HG02852 (cell line): ENCODE results near the gene ZNF497.

Experiments used
- ATAC-seq: cut with Tn5 transposase; IDR thresholded peaks from one replicate; pipeline ENCODE4 v1.9.1; 2021; ENCODE audit warnings: mild to moderate bottlenecking, moderate library complexity; ENCODE audit not compliant: unreplicated experiment

ZNF497 gene

DNA sequence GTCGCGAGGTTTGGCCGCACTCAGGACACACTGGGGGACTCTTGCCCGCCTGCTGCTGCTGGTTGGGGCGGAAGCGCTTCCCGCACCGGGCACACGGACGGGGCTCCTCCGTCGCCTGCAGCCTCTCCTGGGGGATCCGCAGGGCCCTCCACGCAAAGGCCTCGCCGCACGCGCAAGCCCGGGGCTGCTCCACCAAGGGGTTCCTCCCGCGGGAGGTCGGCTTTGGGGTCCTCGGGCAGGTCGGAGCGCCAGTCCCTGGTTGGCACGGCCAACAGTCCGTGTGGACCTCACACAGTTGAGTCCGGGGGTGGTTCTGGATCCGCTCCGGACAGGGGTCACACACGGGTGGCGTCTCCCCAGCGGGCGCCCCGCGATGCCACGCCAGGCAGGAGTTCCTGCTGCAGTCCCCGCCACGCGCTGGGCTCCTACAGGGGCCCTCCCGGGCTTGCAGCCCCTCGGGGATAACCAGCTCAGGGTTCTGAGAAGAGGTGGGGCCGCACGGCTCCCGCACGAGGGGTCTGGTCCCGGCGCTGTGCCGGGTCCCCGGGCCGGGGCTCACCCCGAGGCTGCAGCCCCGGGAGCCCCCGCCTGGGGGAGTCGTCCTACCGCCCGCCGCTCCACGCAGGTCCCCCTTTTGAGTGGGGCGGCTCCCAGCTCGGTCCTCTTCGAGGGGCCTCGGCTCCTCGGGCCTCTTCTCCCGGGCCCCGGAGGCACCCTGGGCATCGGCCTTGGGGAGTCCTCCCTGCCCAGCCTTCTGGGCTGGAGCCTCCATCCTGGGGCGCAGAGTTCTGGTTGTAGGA lies 6.2 kb upstream of the ZNF497 start:
- ATAC-seq = no peak

- no peak for ATAC-seq
Observed at GRCh38 chr19:58367698-58368454, 5.3 kb upstream of the ZNF497 start.

GRCh38 chr19:58366585-58367430 lies 4.3 kb upstream of the ZNF497 start:
- ATAC-seq = no peak

- ATAC-seq = no peak
Observed at GRCh38 chr19:58364146-58364545, 1.6 kb upstream of the ZNF497 start.

DNA sequence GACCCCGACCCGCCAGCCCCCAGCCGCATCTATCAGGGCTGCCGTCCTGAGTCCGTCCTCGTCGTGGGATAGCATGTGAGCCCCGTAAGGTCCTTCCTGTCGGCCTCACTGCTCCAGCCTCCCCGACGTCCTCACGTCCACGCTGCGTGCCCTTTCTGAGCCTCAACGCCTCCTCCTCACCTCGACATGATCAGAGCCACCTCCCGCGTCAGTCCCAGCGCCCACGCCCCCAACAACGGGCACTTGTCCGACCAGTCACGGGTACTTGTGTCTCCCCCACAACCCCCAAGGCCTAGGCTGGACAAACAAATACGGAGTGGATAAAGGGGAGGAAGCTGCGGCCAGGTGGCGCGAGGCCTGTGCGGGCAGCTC lies 665 bp downstream of the ZNF497 start:
- peak; percentile 14 for ATAC-seq

DNA sequence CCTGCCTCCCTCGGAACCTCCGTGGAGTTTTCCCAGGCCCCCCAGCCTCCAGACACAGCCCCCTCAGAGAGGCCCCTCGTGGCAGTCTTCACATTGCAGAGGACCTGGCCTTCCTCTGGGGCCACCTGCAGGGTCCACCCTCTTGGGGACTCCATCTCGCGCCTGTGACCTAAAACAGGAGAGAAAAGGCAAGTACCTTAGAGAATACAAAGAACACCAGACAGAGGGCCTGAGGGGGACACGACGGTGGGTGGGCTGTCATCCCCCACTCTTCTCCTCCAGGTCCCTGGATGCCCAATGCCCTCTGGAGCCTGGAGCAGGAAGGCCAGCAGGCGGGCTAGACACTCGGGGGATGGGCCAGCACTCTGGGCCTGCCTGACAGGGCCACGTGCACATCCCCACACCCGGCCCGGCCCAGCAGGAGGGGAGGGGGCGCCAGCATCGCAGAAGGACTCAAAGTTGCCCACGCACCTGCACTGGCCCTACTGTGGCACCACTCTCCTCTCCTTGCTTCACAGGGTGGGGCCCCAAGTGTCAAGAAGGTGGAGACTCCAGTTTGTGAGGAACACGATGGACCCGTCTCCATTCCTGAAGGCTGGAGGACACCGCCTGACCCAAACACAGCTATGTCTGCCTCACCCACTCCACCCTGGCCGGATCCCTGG lies 4.9 kb downstream of the ZNF497 start:
- ATAC-seq = no peak

DNA sequence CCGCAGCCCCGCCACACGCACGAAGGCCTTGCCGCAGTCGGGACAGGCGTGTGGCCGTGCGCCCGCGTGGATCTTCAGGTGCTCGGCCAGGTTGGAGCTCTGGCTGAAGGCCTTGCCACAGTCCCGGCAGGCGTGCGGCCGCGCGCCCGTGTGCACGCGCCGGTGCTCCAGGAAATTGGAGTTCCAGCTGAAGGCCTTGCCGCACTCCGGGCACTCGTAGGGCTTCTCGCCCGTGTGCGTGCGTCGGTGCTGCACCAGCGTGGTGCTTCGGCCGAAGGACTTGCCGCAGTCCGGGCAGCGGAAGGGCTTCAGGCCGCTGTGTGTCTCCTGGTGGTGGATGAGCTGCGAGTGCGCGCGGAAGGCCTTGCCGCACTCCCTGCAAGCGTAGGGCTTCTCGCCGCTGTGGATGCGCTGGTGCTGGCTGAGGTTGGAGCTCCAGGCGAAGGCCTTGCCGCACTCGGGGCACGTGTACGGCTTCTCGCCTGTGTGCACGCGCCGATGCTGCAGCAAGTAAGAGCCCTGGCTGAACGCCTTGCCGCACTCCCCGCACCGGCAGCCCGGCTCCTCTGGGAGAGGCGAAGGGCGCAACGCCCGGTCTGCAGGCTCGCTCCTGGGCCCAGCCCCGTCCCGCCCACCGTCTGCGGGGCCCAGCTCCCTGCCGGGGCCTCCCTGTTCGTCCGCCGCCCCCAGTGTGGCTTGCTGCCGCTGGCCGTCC lies 5.6 kb downstream of the ZNF497 start:
- ATAC-seq = no peak

DNA sequence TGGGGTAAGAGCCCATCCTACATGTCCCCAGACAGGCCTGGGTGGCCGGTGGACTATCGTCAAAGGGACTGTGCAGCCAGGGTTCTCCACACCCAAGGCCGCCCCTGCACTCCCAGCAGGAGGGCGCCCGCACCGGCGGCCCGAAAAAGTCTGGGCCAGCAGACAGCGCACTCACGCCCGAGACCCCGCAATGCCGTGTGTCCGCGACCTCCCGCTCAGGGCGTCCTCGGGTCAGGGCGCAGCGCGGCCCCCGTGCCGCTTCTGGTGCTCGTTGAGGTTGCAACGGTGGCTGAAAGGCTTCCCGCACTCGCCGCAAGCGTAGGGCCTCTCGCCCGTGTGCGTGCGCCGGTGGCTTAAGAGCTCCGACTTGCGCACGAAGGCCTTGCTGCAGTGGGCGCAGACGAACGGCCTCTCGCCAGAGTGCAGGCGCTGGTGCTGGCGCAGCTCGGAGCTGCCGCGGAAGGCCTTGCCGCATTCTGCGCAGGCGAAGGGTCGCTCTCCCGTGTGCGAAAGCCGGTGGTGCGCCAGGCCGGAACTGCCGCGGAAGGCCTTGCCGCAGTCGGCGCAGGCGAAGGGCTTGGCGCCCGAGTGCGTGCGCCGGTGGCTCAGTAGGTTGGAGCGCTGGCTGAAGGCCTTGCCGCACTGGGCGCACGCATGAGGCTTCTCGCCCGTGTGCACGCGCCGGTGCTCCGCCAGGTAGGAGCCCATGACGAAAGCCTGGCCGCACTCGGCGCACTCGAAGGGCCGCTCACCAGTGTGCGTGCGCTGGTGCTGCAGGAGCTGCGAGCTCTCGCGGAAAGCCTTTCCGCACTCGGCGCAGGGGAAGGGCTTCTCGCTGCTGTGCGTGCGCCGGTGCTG lies 6.4 kb downstream of the ZNF497 start:
- ATAC-seq = no peak

DNA sequence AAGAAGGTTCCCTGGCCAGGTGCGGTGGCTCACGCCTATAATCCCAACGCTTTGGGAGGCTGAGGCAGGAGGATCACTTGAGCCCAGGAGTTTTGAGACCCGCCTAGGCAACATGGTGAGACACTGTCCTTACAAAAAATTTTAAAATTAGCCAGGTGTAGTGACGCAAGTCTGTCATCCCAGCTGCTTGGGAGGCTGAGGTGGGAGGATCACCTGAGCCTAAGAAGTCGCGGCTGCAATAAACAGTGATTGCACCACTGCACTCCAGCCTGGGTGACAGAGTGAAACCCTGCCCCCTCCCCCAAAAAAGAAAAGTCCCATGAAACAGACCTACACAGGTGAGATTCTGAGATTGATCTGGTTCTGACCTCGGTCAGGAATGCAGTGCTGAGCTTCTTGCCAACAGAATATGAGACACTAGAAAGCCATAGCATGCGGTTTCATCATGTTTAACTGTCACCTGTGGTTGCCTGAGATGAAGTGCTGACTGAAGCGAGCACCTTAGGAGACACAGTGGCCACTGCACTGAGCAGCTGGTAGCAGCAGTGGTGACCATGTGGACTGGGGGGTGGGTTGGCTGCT lies 7.2 kb downstream of the ZNF497 start:
- no peak for ATAC-seq

DNA sequence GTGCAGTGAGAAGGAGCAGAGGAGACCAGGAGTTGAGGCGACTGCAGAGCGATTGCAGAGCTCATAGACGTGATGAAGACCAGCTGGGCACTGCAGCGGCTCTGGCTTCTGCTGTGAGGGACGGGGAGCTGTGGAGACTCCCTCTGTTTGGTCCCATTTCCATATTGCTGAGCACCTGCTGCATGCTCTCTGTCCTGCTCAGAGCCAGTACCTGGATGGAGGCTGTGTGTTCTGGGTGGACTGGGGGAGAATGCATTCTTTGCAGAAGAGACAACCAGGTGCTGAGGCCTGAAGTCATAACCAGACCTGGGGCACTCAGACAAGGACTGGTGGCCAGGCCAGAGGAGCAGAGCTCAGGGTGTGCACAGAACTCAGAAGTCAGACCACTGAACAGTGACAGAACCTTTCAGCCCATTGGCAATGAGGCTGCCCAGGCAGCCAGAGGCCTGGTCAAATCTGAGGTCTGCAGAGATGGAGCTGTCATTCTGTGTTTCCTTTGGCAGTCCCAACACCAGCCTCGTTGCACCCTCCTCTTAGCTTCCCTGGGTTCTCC lies 8.0 kb downstream of the ZNF497 start:
- no peak for ATAC-seq

GRCh38 chr19:58353717-58354477 lies 8.7 kb downstream of the ZNF497 start:
- no peak for ATAC-seq

DNA sequence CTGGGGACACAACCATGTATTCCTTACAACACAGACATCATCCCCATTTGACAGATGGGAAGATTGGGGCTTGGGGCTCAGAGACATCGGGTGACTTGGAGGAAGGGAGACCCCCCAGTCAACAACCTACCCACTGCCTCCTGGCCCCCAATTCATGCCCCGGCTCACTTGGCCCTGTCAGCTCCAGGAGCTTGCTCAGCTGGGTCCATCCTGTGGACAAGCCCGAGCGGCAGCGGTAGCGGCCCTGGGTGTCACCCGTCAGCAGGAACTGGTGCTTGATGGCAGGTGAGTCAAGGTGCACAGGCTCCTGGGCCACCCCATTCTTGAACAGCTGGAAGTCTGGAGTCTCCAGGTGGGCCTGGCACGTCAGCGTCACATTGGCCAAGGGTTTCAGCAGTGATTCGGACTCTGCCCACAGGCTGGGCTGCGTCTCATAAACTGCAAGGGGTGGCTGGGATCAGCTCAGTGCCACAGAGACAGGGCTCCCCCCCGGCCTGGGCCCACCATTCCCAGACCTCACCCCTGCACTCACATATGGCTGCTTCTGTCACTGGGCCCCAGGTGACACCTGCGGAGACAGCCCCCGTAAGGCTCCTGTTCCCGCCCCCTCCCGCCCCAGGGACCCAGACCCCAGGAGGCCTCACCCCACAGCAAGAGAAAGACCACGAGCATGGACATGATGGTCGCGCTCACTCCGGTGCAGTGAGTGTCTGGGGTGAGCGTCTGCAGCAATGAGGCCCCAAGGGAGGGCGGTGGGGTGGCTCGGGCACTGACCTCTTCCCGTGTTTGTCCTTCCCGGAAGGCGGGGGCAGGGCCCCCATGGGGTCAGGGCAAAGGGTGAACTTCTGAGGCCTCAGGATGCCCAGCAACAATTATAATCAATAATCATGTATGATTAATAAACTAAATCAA lies 9.5 kb downstream of the ZNF497 start, which contains the start of gene A1BG:
Gene A1BG (minus strand): TSS at position 733 of the 912 bp plus-strand sequence. CDS start 55 bp downstream, at position 678.
- no peak for ATAC-seq

GRCh38 chr19:58351990-58352755 lies 10.4 kb downstream of the ZNF497 start:
- no peak for ATAC-seq

GRCh38 chr19:58351558-58351878 lies 11.0 kb downstream of the ZNF497 start:
- ATAC-seq = no peak

DNA sequence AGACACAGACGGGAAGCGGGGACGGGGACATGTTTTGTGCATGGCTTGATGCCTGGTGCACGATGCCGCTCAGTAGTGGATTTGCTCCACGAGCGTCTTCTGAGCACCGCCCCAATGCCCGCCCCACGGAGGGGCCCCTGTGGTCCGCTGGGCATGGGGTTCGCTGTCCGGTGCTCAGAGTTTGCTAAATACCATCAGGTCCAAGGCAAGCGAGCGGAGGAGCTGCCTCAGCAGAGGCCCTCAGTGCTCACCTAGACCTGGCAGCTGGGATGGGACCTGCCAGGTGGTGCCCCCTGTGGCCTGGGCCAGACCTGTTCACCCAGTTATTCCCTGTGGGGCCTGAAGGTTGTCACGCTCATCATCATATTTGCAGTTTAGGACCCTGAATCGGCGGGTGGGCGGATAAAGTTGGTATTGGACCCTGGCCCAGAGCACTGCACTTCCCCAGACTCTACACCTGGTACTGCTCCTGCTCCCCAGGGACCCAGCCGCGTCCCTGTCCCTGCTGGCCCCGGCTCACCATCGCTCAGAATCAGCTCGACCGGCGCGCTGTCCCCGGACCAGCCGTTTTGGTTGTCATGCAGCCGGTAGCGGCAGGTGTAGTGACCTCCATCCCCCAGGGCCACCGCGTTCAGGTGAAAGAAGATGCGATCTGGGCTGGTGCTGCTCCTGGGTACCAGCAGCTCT lies 11.5 kb downstream of the ZNF497 start:
- no peak for ATAC-seq
